ENCODE results near the gene C1orf167.
"Not testable (repeated sequence)": the region's sequence is repeated elsewhere in the genome, so short reads cannot be mapped to it uniquely, and the experiment has no call there.

DNA sequence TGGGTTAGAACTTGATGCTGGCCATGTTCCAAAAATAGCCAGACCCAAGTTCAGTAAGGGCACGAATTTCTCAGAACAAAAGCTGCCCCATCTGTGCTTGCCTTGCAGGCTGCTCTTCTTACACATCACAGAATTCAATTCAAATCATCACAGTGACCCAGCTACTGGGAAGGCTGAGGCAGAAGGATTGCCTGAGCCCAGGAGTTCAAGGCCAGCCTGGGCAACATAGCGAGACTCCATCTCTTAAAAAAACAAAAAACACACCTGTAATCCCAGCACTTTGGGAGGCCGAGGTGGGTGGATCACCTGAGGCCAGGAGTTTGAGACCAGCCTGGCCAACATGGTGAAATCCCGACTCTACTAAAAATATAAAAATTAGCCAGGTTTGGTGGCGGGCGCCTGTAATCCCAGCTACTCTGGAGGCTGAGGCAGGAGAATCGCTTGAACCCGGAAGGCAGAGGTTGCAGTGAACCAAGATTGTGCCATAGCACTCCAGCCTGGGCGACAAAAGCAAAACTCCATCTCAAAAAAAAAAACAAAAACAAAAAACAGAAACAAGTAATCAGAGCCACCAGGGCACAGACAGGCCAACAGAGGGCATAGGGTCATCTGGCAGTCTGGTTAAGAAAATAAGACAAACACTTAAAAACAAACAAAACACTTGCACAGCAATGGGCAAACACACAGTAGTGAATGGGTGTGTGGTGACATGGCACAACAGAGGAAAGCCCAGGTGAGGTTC, 42.1 kb downstream of the C1orf167 start:
- not testable (repeated sequence) for TF ChIP-seq POLR2A, TAF1, POLR2AphosphoS5 (IDR thresholded peaks at IDR 0.05; ENCODE audit: low read depth, low read length)

Measured in GM12891 (cell line).